GM20000 (cell line): Measurements from ENCODE around the gene NRG3.

Experiments used
- DNase-seq: peaks from one replicate; pipeline ENCODE4 v3.0.0; 2012; ENCODE audit warnings: low spot score
- TF ChIP-seq, protein P1 (sequence below): IDR thresholded peaks from 2 replicates; pipeline ENCODE4 v1.5.1; 2012; ENCODE audit warnings: mild to moderate bottlenecking, control low read depth; ENCODE audit errors: extremely low read depth, missing control alignments

NRG3 gene

DNA sequence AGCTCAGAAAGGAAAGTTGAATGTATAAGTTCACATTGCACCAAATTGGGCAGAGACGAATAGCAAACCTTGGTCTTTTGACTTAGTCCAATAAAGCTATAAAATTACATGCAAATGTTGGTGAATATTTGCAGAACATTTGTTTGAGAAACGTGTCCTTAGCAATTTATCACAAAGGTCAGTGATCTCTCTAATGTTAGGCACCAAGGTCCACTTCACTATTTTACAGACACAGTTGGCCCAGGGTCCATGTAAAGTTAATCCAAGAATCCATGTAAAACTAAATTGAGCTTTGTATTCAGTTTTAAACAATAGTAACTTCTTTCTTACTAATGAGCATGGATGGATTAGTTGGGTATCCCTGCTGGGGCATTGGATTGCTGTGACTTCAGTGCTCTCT is 617.7 kb downstream of the NRG3 start:
- DNase-seq: no peak
- TF ChIP-seq, protein P1, sequence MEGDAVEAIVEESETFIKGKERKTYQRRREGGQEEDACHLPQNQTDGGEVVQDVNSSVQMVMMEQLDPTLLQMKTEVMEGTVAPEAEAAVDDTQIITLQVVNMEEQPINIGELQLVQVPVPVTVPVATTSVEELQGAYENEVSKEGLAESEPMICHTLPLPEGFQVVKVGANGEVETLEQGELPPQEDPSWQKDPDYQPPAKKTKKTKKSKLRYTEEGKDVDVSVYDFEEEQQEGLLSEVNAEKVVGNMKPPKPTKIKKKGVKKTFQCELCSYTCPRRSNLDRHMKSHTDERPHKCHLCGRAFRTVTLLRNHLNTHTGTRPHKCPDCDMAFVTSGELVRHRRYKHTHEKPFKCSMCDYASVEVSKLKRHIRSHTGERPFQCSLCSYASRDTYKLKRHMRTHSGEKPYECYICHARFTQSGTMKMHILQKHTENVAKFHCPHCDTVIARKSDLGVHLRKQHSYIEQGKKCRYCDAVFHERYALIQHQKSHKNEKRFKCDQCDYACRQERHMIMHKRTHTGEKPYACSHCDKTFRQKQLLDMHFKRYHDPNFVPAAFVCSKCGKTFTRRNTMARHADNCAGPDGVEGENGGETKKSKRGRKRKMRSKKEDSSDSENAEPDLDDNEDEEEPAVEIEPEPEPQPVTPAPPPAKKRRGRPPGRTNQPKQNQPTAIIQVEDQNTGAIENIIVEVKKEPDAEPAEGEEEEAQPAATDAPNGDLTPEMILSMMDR: no peak

DNA sequence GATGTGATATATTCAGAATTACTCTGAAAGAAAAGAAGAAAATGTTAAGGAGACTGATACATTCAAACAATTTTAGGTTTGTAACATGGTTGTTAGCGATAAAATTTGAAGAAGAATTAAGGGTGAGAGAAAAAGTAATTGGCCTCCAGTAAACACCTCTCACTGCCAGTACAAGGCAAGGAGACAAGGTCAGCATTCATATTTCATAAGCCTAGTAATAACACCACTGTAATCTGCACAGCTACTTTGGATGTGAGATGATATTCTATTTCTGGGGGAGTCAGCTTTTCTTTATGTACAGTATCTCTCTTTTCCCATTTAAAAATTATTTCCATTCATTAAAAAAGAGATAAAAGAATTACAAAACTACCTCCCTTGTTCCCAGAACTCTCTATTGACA is 621.1 kb downstream of the NRG3 start:
- no peak for DNase-seq
- TF ChIP-seq, protein P1: no peak

DNA sequence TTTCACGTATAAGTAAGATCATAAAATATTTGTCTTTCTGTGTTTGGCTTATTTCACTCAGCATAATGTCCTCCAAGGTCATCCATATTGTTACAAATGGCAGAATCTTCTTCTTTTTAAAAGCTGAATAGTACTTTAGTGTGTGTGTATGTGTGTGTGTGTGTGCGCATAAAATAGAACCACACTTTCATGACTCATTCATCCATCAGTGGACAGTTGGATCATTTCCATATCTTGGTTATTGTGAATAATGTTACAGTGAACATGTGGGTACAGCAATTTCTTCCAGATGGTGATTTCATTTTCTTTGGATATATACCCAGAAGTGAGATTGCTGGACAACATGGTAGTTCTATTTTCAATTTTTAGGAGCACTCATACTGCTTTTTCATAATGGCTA is 622.4 kb downstream of the NRG3 start:
- no peak for DNase-seq
- TF ChIP-seq, protein P1: no peak

DNA sequence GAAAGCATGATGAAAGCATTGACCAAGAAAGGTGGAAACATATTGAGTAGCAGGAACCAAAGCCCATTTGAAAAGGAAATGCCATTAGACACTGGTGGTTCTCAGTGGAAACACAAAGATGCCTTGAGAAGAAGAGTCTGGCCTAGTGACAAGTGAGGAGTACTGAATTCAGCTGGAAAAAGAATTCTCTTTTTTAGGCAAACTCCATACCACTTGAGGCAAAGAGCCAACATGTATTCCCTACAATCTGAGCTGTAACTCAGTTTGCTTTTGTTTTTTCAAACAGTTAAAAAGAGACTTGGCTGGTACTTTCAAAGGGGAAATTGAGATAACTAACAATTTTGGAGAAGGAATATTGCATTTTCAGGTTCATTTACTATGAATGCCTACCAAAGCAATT is 624.0 kb downstream of the NRG3 start:
- no peak for DNase-seq
- TF ChIP-seq, protein P1: no peak

DNA sequence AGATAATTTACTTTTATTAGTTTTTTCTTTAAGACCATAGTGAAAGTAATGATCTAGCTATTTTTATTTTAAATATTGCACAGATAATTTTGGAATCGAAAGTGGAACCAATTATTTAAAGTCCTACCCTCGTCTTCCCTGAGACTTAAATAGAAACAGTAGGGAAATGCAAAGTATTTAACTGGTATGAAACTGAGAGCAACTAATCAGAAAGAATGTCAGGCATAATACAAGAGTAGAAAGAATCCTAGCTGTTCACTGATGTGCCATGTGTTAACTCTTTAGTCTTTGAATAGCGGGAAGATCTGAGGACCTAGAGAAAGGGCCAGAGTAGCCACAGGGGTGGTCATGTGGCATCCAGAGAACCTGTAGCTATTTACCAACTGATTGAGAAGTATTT is 630.0 kb downstream of the NRG3 start:
- no peak for DNase-seq
- TF ChIP-seq, protein P1: no peak

DNA sequence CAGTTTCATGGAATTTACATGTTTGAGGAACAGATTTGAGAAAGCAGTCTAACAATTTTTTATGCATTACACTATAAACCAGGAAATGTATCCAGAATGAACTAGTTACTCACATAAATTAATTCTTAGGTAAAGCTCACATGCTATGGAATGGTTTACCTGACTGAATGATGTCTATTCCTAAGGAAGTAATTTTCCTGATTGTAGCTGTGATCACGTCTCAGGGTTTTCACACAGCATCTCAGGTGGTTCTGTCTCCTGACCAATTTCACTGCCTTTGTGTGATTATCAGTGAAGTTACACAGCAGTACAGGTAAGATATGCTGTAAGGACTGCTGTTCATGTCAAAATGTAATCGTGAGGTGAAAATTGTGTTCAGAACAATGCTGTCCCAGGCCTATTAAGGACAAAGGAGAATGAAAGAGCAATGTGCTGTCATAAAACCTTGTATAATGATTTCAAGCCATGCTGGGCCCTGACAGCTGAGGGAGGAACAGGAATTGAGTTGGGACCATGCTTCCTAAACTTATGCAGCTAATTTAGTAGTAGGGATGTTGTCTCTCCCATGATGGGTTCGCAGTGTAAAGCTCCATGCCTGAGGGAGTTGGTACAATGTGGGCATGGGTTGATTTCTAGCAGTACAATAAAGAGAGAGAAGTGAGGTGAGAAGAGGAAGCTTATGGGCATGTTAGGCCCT is 631.8 kb downstream of the NRG3 start:
- TF ChIP-seq, protein P1: no peak
- no peak for DNase-seq

DNA sequence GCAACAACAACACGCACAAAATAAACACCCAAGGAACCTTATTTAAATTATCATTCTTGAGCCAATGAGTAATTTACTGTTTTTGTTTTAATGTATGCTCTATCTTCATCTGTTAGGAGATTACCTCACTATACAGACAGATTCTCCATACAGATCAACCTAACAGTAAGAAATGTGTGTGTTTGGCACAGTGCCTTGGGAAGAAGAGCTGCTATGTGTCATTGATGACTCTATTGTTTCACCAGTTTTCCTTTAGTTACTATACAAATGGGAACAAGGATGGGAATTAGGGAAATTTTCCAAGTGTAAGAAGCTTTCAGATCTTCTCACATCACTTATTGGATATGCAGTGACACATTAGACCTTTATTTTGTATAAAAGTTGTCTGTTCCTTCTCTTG is 640.3 kb downstream of the NRG3 start:
- TF ChIP-seq, protein P1: no peak
- DNase-seq: no peak
